Endothelial cell of hepatic sinusoid (primary cell): ENCODE data around the gene PRODH.
"Not testable (repeated sequence)": the region's sequence is repeated elsewhere in the genome, so short reads cannot be mapped to it uniquely, and the experiment has no call there.

Experiments
- in situ Hi-C: cut with HindIII; loops from 2 replicates; pipeline ENCODE4 v1.10.0; 2017; ENCODE audit warnings: low sequenced_read_pairs

Gene PRODH

GRCh38 chr22:18955696-18956095 lies 19.6 kb upstream of the PRODH start:
- in situ Hi-C loops = no loop called here

- in situ Hi-C loops = no loop called here
Observed at GRCh38 chr22:18954990-18955571, 19.0 kb upstream of the PRODH start.

- in situ Hi-C loops = not testable (repeated sequence)
Observed at GRCh38 chr22:18954303-18954989, 18.4 kb upstream of the PRODH start.

- in situ Hi-C loops = not testable (repeated sequence)
Observed at GRCh38 chr22:18953128-18953527, 17.0 kb upstream of the PRODH start.

GRCh38 chr22:18952022-18952421 lies 15.9 kb upstream of the PRODH start:
- in situ Hi-C loops = no loop called here

GRCh38 chr22:18950141-18950540 lies 14.0 kb upstream of the PRODH start:
- in situ Hi-C loops = no loop called here

- in situ Hi-C loops = no loop called here
Observed at GRCh38 chr22:18947905-18948304, 11.8 kb upstream of the PRODH start.

GRCh38 chr22:18947105-18947504 lies 11.0 kb upstream of the PRODH start:
- in situ Hi-C loops = not testable (repeated sequence)

GRCh38 chr22:18938691-18939090 lies 2.6 kb upstream of the PRODH start:
- in situ Hi-C loops = not testable (repeated sequence)

- in situ Hi-C loops = not testable (repeated sequence)
Observed at GRCh38 chr22:18934688-18935087, 1.4 kb downstream of the PRODH start.

GRCh38 chr22:18933914-18934313 lies 2.2 kb downstream of the PRODH start:
- in situ Hi-C loops = no loop called here

- in situ Hi-C loops = no loop called here
Observed at GRCh38 chr22:18931905-18932652, 4.0 kb downstream of the PRODH start.

- in situ Hi-C loops = no loop called here
Observed at GRCh38 chr22:18929459-18929858, 6.6 kb downstream of the PRODH start.

- in situ Hi-C loops = no loop called here
Observed at GRCh38 chr22:18927573-18927972, 8.5 kb downstream of the PRODH start.

- in situ Hi-C loops = no loop called here
Observed at GRCh38 chr22:18927020-18927419, 9.1 kb downstream of the PRODH start.

- in situ Hi-C loops = no loop called here
Observed at GRCh38 chr22:18925368-18926064, 10.6 kb downstream of the PRODH start.

GRCh38 chr22:18920257-18920902 lies 15.7 kb downstream of the PRODH start:
- in situ Hi-C loops = not testable (repeated sequence)

- in situ Hi-C loops = not testable (repeated sequence)
Observed at GRCh38 chr22:18917818-18918217, 18.3 kb downstream of the PRODH start.

- in situ Hi-C loops = not testable (repeated sequence)
Observed at GRCh38 chr22:18915550-18915949, 20.5 kb downstream of the PRODH start.

GRCh38 chr22:18914558-18914957 lies 21.5 kb downstream of the PRODH start:
- in situ Hi-C loops = not testable (repeated sequence)
